HG03097 (cell line): ENCODE data around the gene PTMS.

Source experiments
- ATAC-seq: cut with Tn5 transposase; IDR thresholded peaks from one replicate; pipeline ENCODE4 v1.9.1; 2021; ENCODE audit not compliant: unreplicated experiment, low FRiP score

PTMS gene

DNA sequence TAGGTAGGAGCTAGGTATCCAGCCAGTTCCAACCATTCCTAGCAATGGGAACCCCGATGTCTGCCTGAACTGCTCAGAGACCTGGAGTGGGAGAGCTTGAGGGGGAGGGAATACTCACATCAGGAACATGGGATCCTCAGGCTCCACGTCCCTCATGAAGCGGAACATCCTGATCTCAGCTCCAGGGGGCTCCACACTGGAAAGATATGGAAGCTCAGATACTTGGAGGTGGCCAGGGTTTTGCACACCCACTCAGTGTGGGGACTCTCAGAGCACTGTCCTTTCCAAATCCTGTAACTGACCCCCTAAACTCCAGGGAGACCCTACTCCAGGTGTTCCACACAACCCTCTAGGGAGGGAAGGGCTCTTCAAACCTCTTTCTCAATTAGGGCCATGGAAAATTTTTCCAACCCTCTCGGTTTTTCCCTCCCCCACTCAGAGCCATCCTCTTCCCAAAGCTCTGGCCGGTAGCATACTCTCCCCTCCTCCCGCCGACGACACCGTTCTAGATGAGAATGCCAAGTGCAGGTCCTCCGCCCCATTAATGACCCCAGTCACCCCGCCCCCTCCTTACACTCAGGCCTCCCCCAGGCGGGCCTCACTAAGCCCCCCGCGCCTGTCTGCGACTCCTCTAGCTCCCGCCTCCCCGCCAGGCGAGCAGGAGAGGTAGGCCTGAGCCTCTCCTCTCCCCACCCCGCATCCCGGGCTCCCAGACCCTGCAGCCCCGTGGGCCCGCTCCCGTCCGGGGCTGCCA is 13.8 kb upstream of the PTMS start:
- ATAC-seq, result no peak

DNA sequence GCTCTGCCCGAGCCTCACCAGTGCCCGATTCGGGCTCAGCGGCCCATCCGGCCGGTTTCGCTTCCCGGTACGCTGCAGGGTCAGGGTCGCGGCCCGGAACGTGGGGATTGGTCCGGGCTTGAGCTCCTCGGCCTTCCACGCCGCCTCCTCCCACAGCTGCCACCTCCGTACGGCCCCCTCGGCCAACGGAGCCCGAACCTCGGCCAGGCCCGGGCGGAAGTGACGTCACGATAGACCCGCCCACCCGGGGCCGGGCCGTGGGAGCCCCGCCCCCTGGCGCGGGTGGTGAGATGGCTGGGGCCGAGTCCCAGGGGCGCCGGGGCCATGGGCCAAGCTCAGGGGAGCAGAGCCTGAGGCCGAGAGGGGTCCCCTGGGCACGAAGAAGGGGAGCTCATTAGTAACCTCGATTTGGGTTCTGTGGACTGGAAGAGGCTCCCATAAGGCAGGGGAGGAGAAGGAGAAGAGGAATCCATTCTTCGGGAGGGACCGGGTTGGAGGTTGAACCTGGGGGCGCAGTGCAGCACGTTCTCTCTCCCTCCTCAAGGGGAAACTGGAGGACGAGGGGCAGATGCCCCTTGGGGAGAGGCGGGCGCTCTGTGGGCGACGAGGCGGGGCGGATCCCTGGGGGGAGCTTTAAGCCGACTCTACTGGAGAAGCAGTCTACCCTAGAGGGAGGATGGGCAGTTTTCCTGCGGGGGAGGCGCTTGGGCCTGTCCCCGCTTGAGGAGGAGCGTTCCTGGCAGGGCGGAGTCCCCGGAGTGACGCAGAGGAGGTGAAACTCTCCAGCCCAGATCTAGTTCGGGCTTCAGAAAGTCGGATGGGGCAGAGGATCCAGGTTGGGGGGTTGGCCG is 13.0 kb upstream of the PTMS start, which contains the start of gene MLF2:
TSS of gene MLF2 (minus strand) at position 221 of the 851 bp plus-strand sequence. CDS start 807 bp downstream, outside the sequence.
- ATAC-seq, result peak; percentile 87

DNA sequence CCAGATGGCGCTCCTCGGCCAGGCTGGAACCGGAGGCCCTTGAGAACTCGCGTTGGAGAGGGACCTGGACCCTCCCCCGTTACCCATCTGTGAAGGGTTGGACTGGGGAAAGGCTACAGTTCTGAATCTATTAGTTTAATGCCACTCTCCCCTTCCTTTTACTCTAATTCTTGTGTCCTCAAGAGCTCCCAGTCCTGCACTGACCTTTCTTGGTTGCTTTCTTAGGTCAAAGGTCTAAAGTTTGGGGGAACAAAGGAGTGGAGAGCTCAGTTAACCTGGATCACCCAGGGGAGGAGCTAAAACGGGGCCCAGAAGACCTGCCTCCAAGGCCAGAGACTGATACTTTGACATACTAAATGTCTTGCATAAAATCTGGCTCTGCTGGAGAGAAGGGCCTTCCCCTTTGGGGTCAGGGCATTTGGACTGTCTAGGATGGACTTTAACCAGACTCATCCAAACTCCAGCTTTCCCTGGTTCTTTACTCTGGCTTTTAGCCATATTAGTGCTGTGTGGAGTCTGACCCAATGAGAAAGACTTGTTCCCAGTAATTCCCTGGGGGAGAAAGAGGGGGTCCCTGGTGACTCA is 12.3 kb upstream of the PTMS start:
- no peak for ATAC-seq

DNA sequence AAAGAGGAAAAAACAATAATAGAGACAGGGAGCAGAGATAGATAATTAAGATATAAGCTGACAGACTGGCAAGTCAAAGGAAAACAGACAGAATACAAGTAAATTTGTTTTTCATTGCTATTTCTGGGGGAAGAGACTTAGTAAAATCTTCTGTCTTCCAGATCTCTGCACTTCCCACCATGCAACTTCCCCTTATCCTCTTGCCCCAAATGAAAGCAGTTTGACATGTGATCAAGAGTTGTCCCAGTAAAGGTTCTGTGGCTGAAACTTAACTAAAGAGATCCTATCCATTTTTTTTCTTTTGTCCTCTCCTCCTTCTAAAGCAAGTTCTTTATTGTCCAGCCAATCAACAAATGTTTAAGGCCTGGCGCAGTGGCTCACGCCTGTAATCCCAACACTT is 11.8 kb upstream of the PTMS start:
- no peak for ATAC-seq

DNA sequence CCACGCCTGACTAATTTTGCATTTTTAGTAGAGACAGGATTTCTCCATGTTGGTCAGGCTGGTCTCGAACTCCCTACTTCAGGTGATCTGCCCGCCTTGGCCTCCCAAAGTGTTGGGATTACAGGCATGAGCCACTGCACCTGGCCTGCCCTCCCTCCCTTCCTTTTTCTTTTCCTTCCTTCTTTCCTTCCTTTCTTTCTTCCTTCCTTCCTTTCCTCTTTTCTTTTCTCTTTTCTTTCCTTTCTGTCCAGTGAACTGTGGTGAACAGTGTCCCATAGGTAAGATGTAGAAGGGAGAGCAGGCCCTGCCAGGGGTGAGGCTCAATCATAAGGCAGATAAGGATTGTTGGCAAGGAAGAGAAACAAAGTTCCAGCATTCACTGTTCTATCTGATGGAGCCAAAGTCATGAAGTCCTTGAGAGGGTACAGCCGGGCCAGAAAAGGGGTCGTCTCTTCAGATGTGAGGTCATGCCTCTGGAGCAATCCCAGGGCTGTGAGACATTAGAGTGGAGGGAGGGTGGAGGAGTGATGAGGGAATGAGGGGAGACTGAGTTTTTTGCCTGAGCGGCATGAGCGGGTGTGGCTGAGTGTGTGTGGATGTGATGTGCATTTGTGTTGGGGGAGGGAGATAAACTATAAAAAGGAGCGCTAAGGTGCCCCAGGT is 9.0 kb upstream of the PTMS start:
- ATAC-seq, result no peak

- no peak for ATAC-seq
Measured at GRCh38 chr12:6758506-6759095, 7.6 kb upstream of the PTMS start.

GRCh38 chr12:6759741-6760140 is 6.4 kb upstream of the PTMS start:
- ATAC-seq, result no peak

- ATAC-seq, result no peak
Measured at GRCh38 chr12:6763380-6763779, 2.8 kb upstream of the PTMS start.

- ATAC-seq, result peak; percentile 57
Measured at GRCh38 chr12:6764011-6764828, 1.9 kb upstream of the PTMS start.

DNA sequence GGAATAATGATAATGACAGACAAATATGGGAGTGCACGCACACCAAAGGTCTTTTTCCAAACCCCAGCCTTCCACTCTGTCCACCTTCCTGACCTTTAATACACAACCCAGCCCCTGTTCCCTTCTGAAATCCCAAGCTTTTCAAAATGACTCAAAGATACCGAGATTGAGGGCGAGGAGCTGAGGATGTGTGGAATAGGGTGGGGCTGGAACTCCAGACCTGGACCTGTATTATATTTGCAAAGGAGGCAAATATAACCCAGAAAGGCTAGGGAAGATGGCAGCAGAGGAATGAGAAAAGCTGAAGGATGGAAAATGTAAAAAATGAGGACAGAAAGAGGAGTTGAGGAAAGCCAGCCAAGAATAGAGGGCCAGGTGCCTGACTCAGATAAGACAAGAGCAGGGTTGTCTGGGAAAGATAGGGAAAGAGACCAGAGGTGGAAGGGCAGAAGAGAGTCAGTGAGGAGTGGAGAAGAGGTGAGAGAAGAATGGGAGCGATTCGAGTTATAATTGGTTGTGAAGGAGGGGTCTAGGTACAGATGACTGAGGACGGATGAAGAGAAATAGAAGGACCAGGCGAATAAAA is 1.0 kb upstream of the PTMS start:
- ATAC-seq, result no peak

GRCh38 chr12:6766651-6767349 is 637 bp downstream of the PTMS start:
- ATAC-seq, result peak; percentile 46

- ATAC-seq, result no peak
Measured at GRCh38 chr12:6767353-6768319, 1.5 kb downstream of the PTMS start.

GRCh38 chr12:6768437-6768914 is 2.3 kb downstream of the PTMS start:
- ATAC-seq, result no peak

DNA sequence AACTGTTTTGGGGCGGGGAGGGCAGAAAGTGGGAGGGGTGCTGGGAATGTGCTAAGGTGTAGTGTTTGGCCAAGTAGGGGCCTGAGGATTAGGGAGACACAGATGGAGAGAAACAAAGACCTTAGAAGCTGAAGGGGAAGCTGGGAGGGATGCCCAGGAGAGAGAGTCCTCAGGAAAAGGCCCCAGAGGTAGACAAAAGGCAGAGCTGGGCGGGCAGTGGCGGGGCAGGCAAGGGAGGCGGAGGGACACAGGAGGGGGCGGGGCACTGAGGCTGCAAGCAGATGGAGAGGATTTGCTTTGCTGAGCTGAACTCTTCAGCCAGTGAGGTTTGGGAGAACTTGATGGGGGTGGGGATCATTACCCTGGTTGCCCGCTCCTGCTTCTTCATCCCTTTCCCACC is 2.8 kb downstream of the PTMS start:
- ATAC-seq, result no peak

DNA sequence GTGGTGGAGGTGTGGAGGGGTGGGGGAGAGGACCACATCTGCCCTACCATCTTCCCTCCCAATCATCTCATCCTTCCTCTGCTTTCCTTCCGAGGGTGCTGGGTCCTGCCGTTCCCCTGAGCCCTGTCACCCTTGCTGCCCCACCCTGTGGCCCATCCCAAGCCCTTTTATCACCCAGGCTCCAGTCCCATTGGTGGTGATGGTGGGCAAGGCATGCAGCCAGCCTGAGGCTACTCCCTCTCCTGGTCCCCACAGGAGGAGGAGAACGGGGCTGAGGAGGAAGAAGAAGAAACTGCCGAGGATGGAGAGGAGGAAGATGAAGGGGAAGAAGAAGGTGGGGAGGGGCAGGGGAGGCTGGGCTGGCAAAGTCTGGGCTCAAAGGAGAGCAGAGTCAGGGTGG is 3.5 kb downstream of the PTMS start:
- no peak for ATAC-seq

GRCh38 chr12:6770094-6770493 is 3.9 kb downstream of the PTMS start:
- ATAC-seq, result no peak

- no peak for ATAC-seq
Measured at GRCh38 chr12:6770600-6770999, 4.4 kb downstream of the PTMS start.
